ENCODE measurements around the gene USP19.

GRCh38 chr3:49093853-49094767, 26.5 kb downstream of the USP19 start, which contains the start of gene QRICH1:
- TF ChIP-seq CTCF (IDR thresholded peaks at IDR 0.05; ENCODE audit: low read depth, low read length) (peak; percentile 68), MAX (IDR thresholded peaks at IDR 0.05; ENCODE audit: low read depth, low read length) (peak; percentile 63)
